IPS DF 6.9 (cell line): ENCODE measurements around the gene CCDC86.

Experiments
- DNase-seq: peaks from one replicate; pipeline ENCODE4 v3.0.0-alpha.2; 2013; ENCODE audit warnings: low read depth, low spot score
- H3K27ac ChIP-seq: one replicate; pipeline ENCODE4 v1.5.1; 2013; ENCODE audit warnings: low read length, control low read depth
- H3K27me3 ChIP-seq: 2 replicates; pipeline ENCODE4 v1.6.1; 2013; ENCODE audit warnings: mild to moderate bottlenecking, low read length; ENCODE audit not compliant: control insufficient read depth, insufficient read depth
- H3K36me3 ChIP-seq: 2 replicates; pipeline ENCODE4 v1.6.1; 2013; ENCODE audit warnings: low read length; ENCODE audit not compliant: control insufficient read depth, insufficient read depth
- H3K4me1 ChIP-seq: 2 replicates; pipeline ENCODE4 v1.6.1; 2013; ENCODE audit warnings: low read length; ENCODE audit not compliant: control insufficient read depth, insufficient read depth
- H3K4me3 ChIP-seq: 2 replicates; pipeline ENCODE4 v1.5.1; 2013; ENCODE audit warnings: mild to moderate bottlenecking, low read length
- H3K9me3 ChIP-seq: 2 replicates; pipeline ENCODE4 v1.6.1; 2013; ENCODE audit warnings: low read length, inconsistent platforms; ENCODE audit not compliant: control insufficient read depth, insufficient read depth
- WGBS: extraction: QIAGEN DNeasy Blood & Tissue Kit; methylation state at CpG from one replicate; pipeline ENCODE4 v1.1.7; 2013; ENCODE audit warnings: mixed read lengths, missing lambda C conversion rate; ENCODE audit not compliant: insufficient read length, insufficient coverage; 5-methylcytosine and 5-hydroxymethylcytosine counted together

Gene CCDC86

GRCh38 chr11:60854140-60854846, 12.4 kb downstream of the CCDC86 start:
- no peak for DNase-seq
- Histone ChIP-seq H3K27ac (no peak overlapping the region), H3K9me3 (no peaks in the 10 kb centered on the region), H3K27me3 (0 out of 2 replicates have a peak, but pooled peaks cover 1% of the 10 kb centered on the region), H3K4me1 (peaks cover 2% of the 10 kb centered on the region; the same call in 1 of the 2 replicates), H3K4me3 (no peak overlapping the region), H3K36me3 (peaks cover 9% of the 10 kb centered on the region)
- no CpG with 5 or more reads among the region's 8 CpGs for whole genome bisulfite sequencing

- H3K9me3 ChIP-seq, result no peaks in the 10 kb centered on the region
- H3K4me3 ChIP-seq, result no peak overlapping the region
- H3K36me3 ChIP-seq, result peaks cover 5% of the 10 kb centered on the region
- peaks cover 2% of the 10 kb centered on the region; the same call in 1 of the 2 replicates for H3K4me1 ChIP-seq
- 0 out of 2 replicates have a peak, but pooled peaks cover 1% of the 10 kb centered on the region for H3K27me3 ChIP-seq
- WGBS, result no CpG with 5 or more reads among the region's 8 CpGs
- DNase-seq, result no peak
- no peak overlapping the region for H3K27ac ChIP-seq
Observed at GRCh38 chr11:60854847-60855725, 13.2 kb downstream of the CCDC86 start.

GRCh38 chr11:60855726-60856633, 14.1 kb downstream of the CCDC86 start, which contains the start of gene PTGDR2:
TSS of gene PTGDR2 (minus strand) at chr11:60855950. CDS start at chr11:60853722, 2,228 bp downstream.
- H3K9me3 ChIP-seq, result no peaks in the 10 kb centered on the region
- peaks cover 2% of the 10 kb centered on the region; the same call in 1 of the 2 replicates for H3K4me1 ChIP-seq
- WGBS, result no CpG with 5 or more reads among the region's 14 CpGs
- DNase-seq, result no peak
- no peak within 1 kb of the TSS for H3K27ac ChIP-seq
- H3K27me3 ChIP-seq, result 0 out of 2 replicates have a peak, but pooled peaks cover 1% of the 10 kb centered on the region
- H3K36me3 ChIP-seq, result peaks cover 4% of the 10 kb centered on the region
- no peak within 1 kb of the TSS for H3K4me3 ChIP-seq

- no CpG with 5 or more reads among the region's 5 CpGs for WGBS
- peaks cover under 1% of the 10 kb centered on the region; the same call in 1 of the 2 replicates for H3K4me1 ChIP-seq
- H3K36me3 ChIP-seq, result no peaks in the 10 kb centered on the region
- H3K27ac ChIP-seq, result no peak overlapping the region
- H3K4me3 ChIP-seq, result no peak overlapping the region
- H3K9me3 ChIP-seq, result no peaks in the 10 kb centered on the region
- no peak for DNase-seq
- 0 out of 2 replicates have a peak, but pooled peaks cover 1% of the 10 kb centered on the region for H3K27me3 ChIP-seq
Observed at GRCh38 chr11:60857378-60858232, 15.7 kb downstream of the CCDC86 start.

GRCh38 chr11:60858236-60858635, 16.3 kb downstream of the CCDC86 start:
- Histone ChIP-seq H3K4me3 (no peak overlapping the region), H3K27me3 (0 out of 2 replicates have a peak, but pooled peaks cover 1% of the 10 kb centered on the region), H3K4me1 (no peaks in the 10 kb centered on the region), H3K27ac (no peak overlapping the region), H3K36me3 (no peaks in the 10 kb centered on the region), H3K9me3 (no peaks in the 10 kb centered on the region)
- no peak for DNase-seq
- no CpG with 5 or more reads among the region's 8 CpGs for WGBS

GRCh38 chr11:60858731-60859464, 17.0 kb downstream of the CCDC86 start:
- Histone ChIP-seq H3K27ac (no peak overlapping the region), H3K9me3 (no peaks in the 10 kb centered on the region), H3K4me3 (no peak overlapping the region), H3K36me3 (no peaks in the 10 kb centered on the region), H3K4me1 (no peaks in the 10 kb centered on the region), H3K27me3 (0 out of 2 replicates have a peak, but pooled peaks cover 1% of the 10 kb centered on the region)
- no peak for DNase-seq
- WGBS, result no CpG with 5 or more reads among the region's 4 CpGs

GRCh38 chr11:60859616-60860250, 17.8 kb downstream of the CCDC86 start:
- 0 out of 2 replicates have a peak, but pooled peaks cover 1% of the 10 kb centered on the region for H3K27me3 ChIP-seq
- H3K4me3 ChIP-seq, result no peak overlapping the region
- H3K4me1 ChIP-seq, result no peaks in the 10 kb centered on the region
- H3K9me3 ChIP-seq, result no peaks in the 10 kb centered on the region
- no peak for DNase-seq
- no peak overlapping the region for H3K27ac ChIP-seq
- no peaks in the 10 kb centered on the region for H3K36me3 ChIP-seq
- no CpG with 5 or more reads among the region's 15 CpGs for WGBS

- H3K4me1 ChIP-seq, result no peaks in the 10 kb centered on the region
- no CpG with 5 or more reads among the region's 7 CpGs for WGBS
- no peaks in the 10 kb centered on the region for H3K36me3 ChIP-seq
- H3K27ac ChIP-seq, result no peak overlapping the region
- H3K9me3 ChIP-seq, result no peaks in the 10 kb centered on the region
- no peaks in the 10 kb centered on the region for H3K27me3 ChIP-seq
- H3K4me3 ChIP-seq, result no peak overlapping the region
- DNase-seq, result no peak
Observed at GRCh38 chr11:60860943-60861342, 19.0 kb downstream of the CCDC86 start.
